ENCODE data around the gene SNRPA1.

SNRPA1 gene

DNA sequence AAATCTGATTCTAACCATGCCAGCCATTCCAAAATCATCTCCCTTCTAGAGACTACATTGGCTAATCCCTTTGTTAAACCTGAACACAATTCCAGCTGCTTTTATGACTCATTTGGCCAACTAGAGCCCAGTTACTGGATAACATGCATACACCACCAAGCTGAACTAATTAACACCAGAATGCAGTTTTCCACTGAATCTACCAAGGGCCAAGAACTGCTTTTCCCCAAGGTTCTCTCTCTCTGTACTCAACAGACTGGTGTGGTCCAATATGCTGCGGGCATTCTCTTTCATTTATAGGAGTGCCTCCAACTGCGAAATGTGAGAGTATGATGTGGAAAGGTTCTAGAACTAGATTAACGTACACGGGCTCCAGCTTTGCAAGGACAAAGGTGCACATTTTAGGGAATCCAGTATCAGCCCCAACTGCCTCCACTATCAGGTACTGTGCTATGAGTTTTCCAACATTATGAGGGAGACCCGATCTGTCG, 44.7 kb downstream of the SNRPA1 start:
- DNase-seq (ENCODE audit: extremely low read depth, low read depth): peak; percentile 74
- TF ChIP-seq, protein P1, sequence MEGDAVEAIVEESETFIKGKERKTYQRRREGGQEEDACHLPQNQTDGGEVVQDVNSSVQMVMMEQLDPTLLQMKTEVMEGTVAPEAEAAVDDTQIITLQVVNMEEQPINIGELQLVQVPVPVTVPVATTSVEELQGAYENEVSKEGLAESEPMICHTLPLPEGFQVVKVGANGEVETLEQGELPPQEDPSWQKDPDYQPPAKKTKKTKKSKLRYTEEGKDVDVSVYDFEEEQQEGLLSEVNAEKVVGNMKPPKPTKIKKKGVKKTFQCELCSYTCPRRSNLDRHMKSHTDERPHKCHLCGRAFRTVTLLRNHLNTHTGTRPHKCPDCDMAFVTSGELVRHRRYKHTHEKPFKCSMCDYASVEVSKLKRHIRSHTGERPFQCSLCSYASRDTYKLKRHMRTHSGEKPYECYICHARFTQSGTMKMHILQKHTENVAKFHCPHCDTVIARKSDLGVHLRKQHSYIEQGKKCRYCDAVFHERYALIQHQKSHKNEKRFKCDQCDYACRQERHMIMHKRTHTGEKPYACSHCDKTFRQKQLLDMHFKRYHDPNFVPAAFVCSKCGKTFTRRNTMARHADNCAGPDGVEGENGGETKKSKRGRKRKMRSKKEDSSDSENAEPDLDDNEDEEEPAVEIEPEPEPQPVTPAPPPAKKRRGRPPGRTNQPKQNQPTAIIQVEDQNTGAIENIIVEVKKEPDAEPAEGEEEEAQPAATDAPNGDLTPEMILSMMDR (IDR thresholded peaks at IDR 0.05; ENCODE audit: low read depth, low read length): no peak

DNA sequence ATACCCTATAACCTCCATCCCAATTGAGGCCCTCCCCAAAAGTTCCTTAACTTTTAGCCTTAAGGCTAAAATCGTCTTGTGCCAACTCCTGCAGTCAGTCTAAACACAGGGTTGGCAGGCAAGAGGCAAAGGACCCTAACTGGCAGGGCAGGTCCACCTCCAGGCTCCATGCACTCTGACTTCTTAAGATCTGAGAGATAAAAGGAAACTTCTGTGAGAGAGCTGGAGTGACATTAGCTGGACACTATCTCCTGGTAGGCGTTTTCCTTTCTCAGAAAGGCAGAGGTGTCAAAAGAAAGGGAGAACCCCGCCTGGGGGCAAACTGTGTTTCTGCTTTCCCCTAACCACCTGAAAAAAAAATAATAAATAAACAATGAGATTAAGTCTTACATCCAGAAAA, 46.8 kb downstream of the SNRPA1 start:
- DNase-seq (ENCODE audit: extremely low read depth, low read depth): no peak
- TF ChIP-seq, protein P1 (IDR thresholded peaks at IDR 0.05; ENCODE audit: low read depth, low read length): no peak

DNA sequence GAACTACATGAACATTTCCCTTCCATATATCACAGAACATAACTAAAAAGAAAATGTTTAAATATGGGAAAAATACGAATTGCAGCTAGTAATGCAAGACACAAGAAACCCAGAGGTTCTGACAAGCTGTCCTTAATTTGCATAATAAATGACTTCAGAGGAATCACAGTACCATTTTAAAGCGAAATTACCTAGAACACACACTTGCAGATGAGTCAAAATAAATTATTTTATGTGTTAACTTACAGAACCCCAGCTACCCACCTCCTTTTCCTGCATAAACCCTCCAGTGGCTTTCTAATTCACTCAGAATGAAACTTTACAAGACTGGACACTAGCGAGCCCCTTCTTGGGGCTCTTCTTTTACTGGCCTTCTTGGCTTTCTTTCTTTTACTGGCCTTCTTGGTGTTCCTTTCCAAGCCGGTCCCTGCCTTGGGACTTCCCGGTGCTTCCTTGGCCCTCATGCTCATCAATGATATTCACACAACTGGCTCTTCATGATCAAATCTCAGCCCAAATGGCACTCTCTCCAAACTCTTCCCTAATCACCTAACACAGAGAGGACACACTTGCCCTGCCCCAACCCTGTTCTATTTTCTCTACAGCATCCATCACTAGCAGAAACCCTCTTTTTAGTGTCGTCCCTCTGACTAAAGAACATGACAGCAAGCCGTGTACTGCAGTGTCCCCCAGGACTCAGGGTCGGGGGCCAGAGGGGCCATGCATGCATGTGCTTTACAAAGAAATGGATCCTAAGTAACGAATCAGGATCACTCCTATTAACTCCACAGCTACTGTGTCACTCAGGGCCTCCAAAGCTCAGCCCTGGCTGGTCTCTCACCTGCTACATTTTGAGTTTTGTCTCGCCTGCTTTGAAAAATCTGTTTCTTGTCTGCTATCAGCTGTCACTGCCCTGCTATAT, 48.0 kb downstream of the SNRPA1 start:
- no peak for DNase-seq (ENCODE audit: extremely low read depth, low read depth)
- TF ChIP-seq, protein P1 (IDR thresholded peaks at IDR 0.05; ENCODE audit: low read depth, low read length): no peak

DNA sequence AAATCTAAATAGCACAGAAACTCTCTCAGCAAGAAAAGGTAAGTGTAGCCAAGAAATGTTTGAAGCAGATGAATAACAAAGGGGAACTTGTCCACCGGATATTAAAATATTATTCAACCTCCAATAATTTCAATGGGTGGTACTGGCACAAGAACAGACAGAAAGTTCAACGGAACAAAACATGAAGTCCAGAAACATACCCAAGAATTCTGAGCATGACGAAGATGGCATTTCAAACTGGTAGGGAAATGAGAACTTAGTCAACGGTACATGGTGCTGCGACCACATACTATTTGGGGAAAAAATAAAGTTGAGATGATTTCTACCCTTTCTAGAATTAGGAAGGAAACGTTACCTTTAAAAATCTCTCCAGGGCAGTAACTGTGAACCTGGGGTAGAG, 48.7 kb downstream of the SNRPA1 start:
- TF ChIP-seq, protein P1 (IDR thresholded peaks at IDR 0.05; ENCODE audit: low read depth, low read length): no peak
- DNase-seq (ENCODE audit: extremely low read depth, low read depth): no peak

DNA sequence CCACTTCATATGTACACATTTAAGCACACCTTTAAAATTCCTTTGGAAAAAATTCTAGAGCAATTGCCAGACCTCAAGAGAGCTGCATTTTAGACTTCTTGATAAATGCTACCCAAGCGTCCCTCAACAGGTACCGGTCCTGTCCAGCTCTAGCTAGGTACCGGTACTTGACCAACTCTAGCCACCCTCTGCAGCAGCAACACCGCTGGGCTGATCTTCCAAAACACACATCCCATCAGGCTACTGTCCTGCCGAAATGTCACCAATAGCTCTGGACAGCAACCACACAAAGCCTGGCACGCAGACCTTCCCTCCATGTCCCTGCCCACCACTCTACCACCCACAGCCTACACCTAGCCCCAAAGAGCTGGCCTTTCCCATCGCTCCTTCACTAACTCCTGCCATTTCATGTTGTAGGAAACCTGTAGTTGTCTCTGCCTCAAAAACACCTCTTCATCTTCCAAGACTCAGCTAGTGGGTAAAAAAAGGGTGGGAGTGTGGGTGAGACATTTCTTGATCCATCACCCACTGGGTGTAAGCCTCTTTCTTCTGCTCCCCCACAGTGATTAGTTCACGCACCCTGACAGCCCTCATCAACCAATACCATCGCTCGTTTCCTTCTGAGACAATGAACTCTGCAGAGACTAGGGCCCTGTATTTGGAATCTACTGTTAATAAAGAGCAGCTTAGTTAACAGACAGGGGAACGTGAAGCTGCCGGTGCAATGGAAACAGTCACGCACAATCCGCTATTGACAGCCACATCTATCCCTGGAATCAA, 50.0 kb downstream of the SNRPA1 start:
- no peak for DNase-seq (ENCODE audit: extremely low read depth, low read depth)
- TF ChIP-seq, protein P1 (IDR thresholded peaks at IDR 0.05; ENCODE audit: low read depth, low read length): no peak

DNA sequence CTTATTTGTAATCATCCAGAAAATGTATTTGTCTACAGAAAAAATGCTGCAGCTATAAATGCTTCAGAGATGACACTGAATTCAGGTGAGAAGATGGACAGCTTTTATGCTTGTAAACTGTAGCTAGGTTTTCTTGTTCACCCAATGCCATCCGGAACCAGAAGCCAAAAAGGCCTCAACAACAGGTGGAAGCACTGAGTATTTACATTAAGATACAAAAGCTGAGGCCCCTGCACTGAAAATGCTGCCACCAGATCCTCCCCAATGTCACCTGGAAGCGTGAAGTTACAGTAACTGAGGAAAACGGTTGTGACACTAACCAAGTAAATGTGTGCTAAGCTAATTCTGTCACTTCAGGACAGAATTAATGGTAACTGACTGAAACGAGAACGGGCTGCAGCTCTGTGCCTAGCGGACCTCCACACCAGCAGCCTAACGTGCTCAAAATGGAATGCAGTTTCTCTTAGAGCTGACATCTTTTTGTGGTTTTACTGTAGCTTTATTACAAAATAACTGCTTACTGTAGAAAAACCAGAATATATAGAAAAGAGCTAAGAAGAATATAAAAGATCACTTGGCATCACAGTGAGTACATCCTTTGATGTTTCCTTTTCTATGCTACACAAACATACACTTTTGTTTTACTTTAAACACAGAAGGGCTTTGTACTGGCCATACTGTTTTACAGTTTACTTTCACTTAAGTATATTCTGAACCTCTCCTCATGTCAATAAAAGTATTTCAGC, 50.8 kb downstream of the SNRPA1 start:
- TF ChIP-seq, protein P1 (IDR thresholded peaks at IDR 0.05; ENCODE audit: low read depth, low read length): no peak
- no peak for DNase-seq (ENCODE audit: extremely low read depth, low read depth)

All from AG09319 (cell line).